SU-DHL-6 (cell line): Measurements from ENCODE around the gene SLC16A5.

ENCODE experiments used
- EZH2phosphoT487 ChIP-seq: fragments of 200-600 bp; sonication (generic), shearing (Covaris generic); conservative IDR thresholded peaks from 2 replicates; pipeline ENCODE4 v1.6.1; 2018; ENCODE audit warnings: mild to moderate bottlenecking, antibody characterized with exemption, low read length, moderate library complexity, mixed read lengths
- TF ChIP-seq, protein P1 (sequence below): fragments of 200-600 bp; sonication (generic); IDR thresholded peaks from one replicate; pipeline ENCODE4 v1.5.1; 2017; ENCODE audit warnings: antibody characterized with exemption, mild to moderate bottlenecking, low read length, moderate library complexity; ENCODE audit not compliant: insufficient read depth, poor library complexity, severe bottlenecking

DNA sequence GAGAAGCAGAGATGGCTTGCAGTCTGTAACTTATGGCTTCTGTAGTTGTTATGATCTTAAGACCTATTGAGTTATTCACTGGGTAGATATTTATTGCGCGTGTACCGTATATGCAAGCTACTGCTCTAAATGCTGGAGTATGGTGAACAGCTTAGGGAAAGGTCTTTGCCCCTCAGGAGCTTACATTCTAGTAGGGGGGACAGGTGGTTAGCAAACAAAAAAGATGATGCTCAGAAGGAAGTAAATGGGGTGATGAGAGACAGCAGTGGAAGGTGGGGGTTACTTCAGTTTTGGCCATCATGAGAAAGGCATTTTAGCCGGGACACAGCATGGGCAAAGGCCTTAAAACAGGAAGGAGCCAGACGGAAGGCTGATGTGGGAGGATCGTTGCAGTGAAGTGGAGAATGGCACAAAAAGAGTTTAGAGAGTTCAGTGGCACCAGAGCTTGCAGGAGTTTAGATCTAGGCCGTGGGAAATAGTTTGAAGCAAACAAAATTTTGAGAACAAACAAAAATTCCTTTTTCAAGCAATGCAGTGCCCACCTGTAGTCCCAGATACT lies 24.1 kb downstream of the SLC16A5 start:
- TF ChIP-seq, protein P1, sequence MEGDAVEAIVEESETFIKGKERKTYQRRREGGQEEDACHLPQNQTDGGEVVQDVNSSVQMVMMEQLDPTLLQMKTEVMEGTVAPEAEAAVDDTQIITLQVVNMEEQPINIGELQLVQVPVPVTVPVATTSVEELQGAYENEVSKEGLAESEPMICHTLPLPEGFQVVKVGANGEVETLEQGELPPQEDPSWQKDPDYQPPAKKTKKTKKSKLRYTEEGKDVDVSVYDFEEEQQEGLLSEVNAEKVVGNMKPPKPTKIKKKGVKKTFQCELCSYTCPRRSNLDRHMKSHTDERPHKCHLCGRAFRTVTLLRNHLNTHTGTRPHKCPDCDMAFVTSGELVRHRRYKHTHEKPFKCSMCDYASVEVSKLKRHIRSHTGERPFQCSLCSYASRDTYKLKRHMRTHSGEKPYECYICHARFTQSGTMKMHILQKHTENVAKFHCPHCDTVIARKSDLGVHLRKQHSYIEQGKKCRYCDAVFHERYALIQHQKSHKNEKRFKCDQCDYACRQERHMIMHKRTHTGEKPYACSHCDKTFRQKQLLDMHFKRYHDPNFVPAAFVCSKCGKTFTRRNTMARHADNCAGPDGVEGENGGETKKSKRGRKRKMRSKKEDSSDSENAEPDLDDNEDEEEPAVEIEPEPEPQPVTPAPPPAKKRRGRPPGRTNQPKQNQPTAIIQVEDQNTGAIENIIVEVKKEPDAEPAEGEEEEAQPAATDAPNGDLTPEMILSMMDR = no peak
- TF ChIP-seq EZH2phosphoT487 = no peak
